Caco-2 (cell line): Measurements from ENCODE around the gene ARF1. TPM values are rescaled to one million over a fixed set of nuclear protein-coding genes. Genes with fewer than 3 reads are reported as not detected.

Experiments
- BruUV-seq: library from RNA; stranded (reverse); fragments of 400-500 nt; replicated peaks from 2 replicates; lab custom pipeline; 2021; lab: Mats Ljungman, UMichigan
- CTCF ChIA-PET: fragments of 300-600 bp; sonication (Branson Sonifier 250); formaldehyde crosslinking; loops from one replicate; lab custom pipeline; 2022; ENCODE audit warnings: antibody characterized with exemption; lab: Charles Lee
- POLR2A ChIA-PET: fragments of 300-600 bp; sonication (Branson Sonifier 250); formaldehyde crosslinking; loops from one replicate; lab custom pipeline; 2022; ENCODE audit warnings: antibody characterized with exemption; lab: Charles Lee
- DNase-seq, 2 experiments: peaks; one replicate each; pipeline versions ENCODE4 v3.0.0 to v3.0.0-alpha.2; 2020 to 2022
- H3K27me3 ChIP-seq: replicated peaks from 2 replicates; pipeline ENCODE4 v1.6.0; 2011; ENCODE audit warnings: low read length; ENCODE audit not compliant: control insufficient read depth, insufficient read depth
- H3K36me3 ChIP-seq: 2 replicates; pipeline ENCODE4 v1.5.1; 2011; ENCODE audit warnings: low read length; ENCODE audit not compliant: control insufficient read depth, insufficient read depth
- H3K4me1 ChIP-seq: fragments of 250-450 bp; sonication (Bioruptor Pico); 2 replicates; pipeline ENCODE4 v1.5.1; 2020; ENCODE audit warnings: mild to moderate bottlenecking
- H3K4me3 ChIP-seq: 2 replicates; pipeline ENCODE4 v1.5.1; 2011; ENCODE audit warnings: low read depth, mild to moderate bottlenecking, control low read depth, low read length
- H3K9me3 ChIP-seq: fragments of 250-450 bp; sonication (Bioruptor Pico); 2 replicates; pipeline ENCODE4 v1.5.1; 2020; ENCODE audit warnings: mild to moderate bottlenecking, moderate library complexity
- H3K27ac Mint-ChIP-seq: one replicate; pipeline ENCODE4 v1.8.0; 2022; ENCODE audit warnings: mixed read lengths; ENCODE audit not compliant: unreplicated experiment
- H3K27me3 Mint-ChIP-seq: one replicate; pipeline ENCODE4 v1.8.0; 2022; ENCODE audit warnings: mixed read lengths; ENCODE audit not compliant: insufficient read depth, unreplicated experiment
- H3K36me3 Mint-ChIP-seq: one replicate; pipeline ENCODE4 v1.8.0; 2022; ENCODE audit warnings: mild to moderate bottlenecking, mixed read lengths; ENCODE audit not compliant: insufficient read depth, unreplicated experiment
- H3K4me1 Mint-ChIP-seq: one replicate; pipeline ENCODE4 v1.8.0; 2022; ENCODE audit warnings: low read depth, mixed read lengths; ENCODE audit not compliant: unreplicated experiment
- H3K4me3 Mint-ChIP-seq: one replicate; pipeline ENCODE4 v1.8.0; 2022; ENCODE audit warnings: mild to moderate bottlenecking, moderate library complexity, mixed read lengths; ENCODE audit not compliant: unreplicated experiment
- H3K9me3 Mint-ChIP-seq: one replicate; pipeline ENCODE4 v1.8.0; 2022; ENCODE audit warnings: mixed read lengths; ENCODE audit not compliant: unreplicated experiment
- intact Hi-C: fragments of 100-400 bp; cut with micrococcal nuclease; formaldehyde crosslinking; loops from one replicate; pipeline ENCODE4 v1.10.0; 2022; ENCODE audit not compliant: unreplicated experiment
- total RNA-seq: library from RNA; stranded (reverse); gene quantifications from 2 replicates; pipeline ENCODE4 v1.2.3, GENCODE V29; 2022
- TF ChIP-seq, protein P1 (sequence below), 2 experiments: fragments of 200-600 bp in 1 of 2; IDR thresholded peaks; 1 replicate in 1 of 2; 2 replicates in 1 of 2; pipeline versions ENCODE4 v1.5.1 to v1.8.0; 2011 to 2022; ENCODE audit warnings: antibody characterized with exemption in 1 of 2, control low read depth in 1 of 2, inconsistent platforms in 1 of 2, low read depth in 1 of 2, low read length in 1 of 2, mild to moderate bottlenecking in 1 of 2, moderate library complexity in 1 of 2; ENCODE audit not compliant: insufficient read depth in 1 of 2, severe bottlenecking in 1 of 2, unreplicated experiment in 1 of 2

The ARF1 gene
- total RNA-seq, 1 experiment from 2014 or later = 378 TPM

DNA sequence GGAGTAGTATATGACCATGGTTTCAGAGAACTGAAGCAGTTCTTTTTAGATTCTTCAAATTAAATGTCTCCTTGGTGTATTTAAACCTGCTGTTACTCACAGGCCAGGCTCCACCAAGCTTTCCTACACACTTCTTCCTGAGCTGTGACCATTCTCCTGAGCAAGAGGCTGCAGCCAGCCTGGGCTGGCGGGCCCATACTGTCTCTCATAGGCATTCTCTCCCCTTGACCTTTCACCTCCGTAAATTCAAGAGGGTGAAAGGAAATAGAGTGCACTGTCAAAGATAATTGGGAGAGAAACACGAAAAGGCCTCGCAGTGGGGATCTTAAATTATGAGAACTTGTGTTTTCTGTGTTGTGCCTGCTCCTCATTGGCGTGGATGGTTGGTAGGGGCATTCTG lies 2.3 kb downstream of the ARF1 start:
- POLR2A ChIA-PET = no interaction called here

DNA sequence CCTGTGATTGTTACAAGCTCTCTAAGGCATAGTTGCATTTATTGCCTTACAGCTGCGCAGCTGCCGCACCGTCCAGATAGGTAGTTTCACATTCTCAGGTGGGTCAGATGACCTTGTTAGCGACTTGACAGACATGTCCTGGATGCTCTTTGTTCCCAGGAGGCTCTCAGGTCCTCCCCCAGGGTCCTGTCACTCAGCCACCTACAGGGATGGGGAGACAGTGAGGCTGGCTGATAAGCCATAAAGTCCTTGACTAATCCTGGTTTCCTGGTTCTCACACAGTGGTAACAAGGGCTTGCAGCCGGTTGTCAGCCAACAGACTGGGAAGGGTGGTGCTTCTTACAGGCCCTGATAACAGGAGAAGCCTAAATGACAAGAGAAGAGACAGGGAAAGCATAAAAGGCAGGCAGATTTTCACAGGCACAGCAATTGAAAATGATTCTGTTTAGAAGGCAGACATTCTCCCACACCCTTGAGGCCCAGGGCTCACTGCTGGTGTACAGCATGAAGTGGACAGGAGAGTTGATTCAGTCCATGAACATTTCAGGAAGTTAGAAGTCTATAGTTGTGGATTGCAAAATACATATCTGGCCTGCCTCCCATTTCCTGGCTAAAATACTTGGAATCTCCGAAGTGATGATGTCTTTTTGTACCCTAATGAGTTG lies 2.9 kb downstream of the ARF1 start:
- Mint-ChIP-seq H3K36me3 (peaks cover 70% of the 10 kb centered on the region), H3K4me3 (peak overlapping the region; percentile 93), H3K27ac (peak overlapping the region; percentile 95), H3K4me1 (peaks cover 27% of the 10 kb centered on the region), H3K9me3 (no peaks in the 10 kb centered on the region), H3K27me3 (no peaks in the 10 kb centered on the region)
- H3K36me3 ChIP-seq = peaks cover 6% of the 10 kb centered on the region
- TF ChIP-seq, protein P1, sequence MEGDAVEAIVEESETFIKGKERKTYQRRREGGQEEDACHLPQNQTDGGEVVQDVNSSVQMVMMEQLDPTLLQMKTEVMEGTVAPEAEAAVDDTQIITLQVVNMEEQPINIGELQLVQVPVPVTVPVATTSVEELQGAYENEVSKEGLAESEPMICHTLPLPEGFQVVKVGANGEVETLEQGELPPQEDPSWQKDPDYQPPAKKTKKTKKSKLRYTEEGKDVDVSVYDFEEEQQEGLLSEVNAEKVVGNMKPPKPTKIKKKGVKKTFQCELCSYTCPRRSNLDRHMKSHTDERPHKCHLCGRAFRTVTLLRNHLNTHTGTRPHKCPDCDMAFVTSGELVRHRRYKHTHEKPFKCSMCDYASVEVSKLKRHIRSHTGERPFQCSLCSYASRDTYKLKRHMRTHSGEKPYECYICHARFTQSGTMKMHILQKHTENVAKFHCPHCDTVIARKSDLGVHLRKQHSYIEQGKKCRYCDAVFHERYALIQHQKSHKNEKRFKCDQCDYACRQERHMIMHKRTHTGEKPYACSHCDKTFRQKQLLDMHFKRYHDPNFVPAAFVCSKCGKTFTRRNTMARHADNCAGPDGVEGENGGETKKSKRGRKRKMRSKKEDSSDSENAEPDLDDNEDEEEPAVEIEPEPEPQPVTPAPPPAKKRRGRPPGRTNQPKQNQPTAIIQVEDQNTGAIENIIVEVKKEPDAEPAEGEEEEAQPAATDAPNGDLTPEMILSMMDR (IDR thresholded peaks at IDR 0.05; ENCODE audit: insufficient read depth in 1 of 2, low read depth in 1 of 2, low read length in 1 of 2, severe bottlenecking in 1 of 2, unreplicated experiment in 1 of 2) = no peak
- CTCF ChIA-PET = no interaction called here
- intact Hi-C loops = loop anchor here (2.0 kb wide), 1 partner anchor 15 kb away; no protein-coding TSS in a partner anchor
- H3K27me3 ChIP-seq = no peaks in the 10 kb centered on the region
- POLR2A ChIA-PET = no interaction called here
- no TSS peak for BruUV-seq
- no peaks in the 10 kb centered on the region for H3K9me3 ChIP-seq
- H3K4me3 ChIP-seq = no peak overlapping the region
- peaks cover 23% of the 10 kb centered on the region for H3K4me1 ChIP-seq
- DNase-seq = peak in 1 of 2 experiments; percentile 55

More for the DNA sequence above, 2.3 kb downstream of the ARF1 start:
- H3K4me3 Mint-ChIP-seq = peak overlapping the region; percentile 93
- no peak for DNase-seq
- no peak overlapping the region for H3K4me3 ChIP-seq
- no peaks in the 10 kb centered on the region for H3K9me3 ChIP-seq
- intact Hi-C loops = loop anchor here (2.0 kb wide), 1 partner anchor 16 kb away; no protein-coding TSS in a partner anchor
- peaks cover 23% of the 10 kb centered on the region for H3K4me1 ChIP-seq
- no peaks in the 10 kb centered on the region for H3K27me3 Mint-ChIP-seq
- H3K27me3 ChIP-seq = no peaks in the 10 kb centered on the region
- no TSS peak for BruUV-seq
- H3K36me3 ChIP-seq = peaks cover 6% of the 10 kb centered on the region
- peaks cover 27% of the 10 kb centered on the region for H3K4me1 Mint-ChIP-seq
- TF ChIP-seq, protein P1 (IDR thresholded peaks at IDR 0.05; ENCODE audit: insufficient read depth in 1 of 2, low read depth in 1 of 2, low read length in 1 of 2, severe bottlenecking in 1 of 2, unreplicated experiment in 1 of 2) = no peak
- H3K9me3 Mint-ChIP-seq = no peaks in the 10 kb centered on the region
- peaks cover 64% of the 10 kb centered on the region for H3K36me3 Mint-ChIP-seq
- H3K27ac Mint-ChIP-seq = peak overlapping the region; percentile 95
- CTCF ChIA-PET = no interaction called here

DNA sequence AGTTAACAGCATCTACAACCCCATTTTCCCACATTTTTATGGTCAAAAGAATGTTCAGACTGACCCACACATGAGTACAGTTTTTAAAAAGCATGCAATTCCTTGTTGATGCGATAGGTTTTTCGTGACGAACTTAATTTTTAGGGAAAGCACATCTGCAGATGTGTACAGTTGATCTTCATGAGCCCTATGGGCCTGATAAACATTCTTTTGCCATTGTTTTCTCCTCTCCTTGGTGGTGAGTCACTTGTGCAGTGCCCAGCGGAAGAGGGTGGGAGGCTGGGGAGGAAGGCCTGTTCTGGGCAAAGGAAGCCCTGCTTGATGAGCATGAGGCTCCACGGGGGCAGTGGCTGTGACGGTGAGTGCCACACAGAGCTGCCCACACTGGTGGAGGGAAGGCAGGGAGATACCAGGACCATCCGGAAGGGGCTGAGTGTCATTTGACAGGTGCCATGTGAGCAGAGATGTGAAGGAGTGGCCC lies 5.3 kb downstream of the ARF1 start:
- Histone ChIP-seq H3K4me3 (no peak overlapping the region), H3K27me3 (no peaks in the 10 kb centered on the region), H3K4me1 (peaks cover 26% of the 10 kb centered on the region), H3K36me3 (peaks cover 11% of the 10 kb centered on the region), H3K9me3 (no peaks in the 10 kb centered on the region; the same call in 1 of the 2 replicates)
- Mint-ChIP-seq H3K36me3 (peaks cover 94% of the 10 kb centered on the region), H3K27ac (peak overlapping the region; percentile 87), H3K9me3 (no peaks in the 10 kb centered on the region), H3K4me3 (no peak overlapping the region), H3K27me3 (no peaks in the 10 kb centered on the region), H3K4me1 (peaks cover 27% of the 10 kb centered on the region)
- ChIA-PET POLR2A (no interaction called here), CTCF (no interaction called here)
- TF ChIP-seq, protein P1 (IDR thresholded peaks at IDR 0.05; ENCODE audit: insufficient read depth in 1 of 2, low read depth in 1 of 2, low read length in 1 of 2, severe bottlenecking in 1 of 2, unreplicated experiment in 1 of 2) = no peak
- BruUV-seq = no TSS peak
- DNase-seq = no peak
- intact Hi-C loops = no loop called here
